ENCODE data around the gene RHOT1.
A peak's percentile ranks its signal among the peaks of the same experiment; 100 is the strongest.
"Not testable (repeated sequence)": the region's sequence is repeated elsewhere in the genome, so short reads cannot be mapped to it uniquely, and the experiment has no call there.

RHOT1 gene

GRCh38 chr17:32160526-32160925, 18.2 kb downstream of the RHOT1 start:
- DNase-seq, result no peak

- DNase-seq, result no peak
These were observed 18.7 kb downstream of the RHOT1 start for GRCh38 chr17:32161029-32161428.

GRCh38 chr17:32161506-32162365, 19.4 kb downstream of the RHOT1 start:
- DNase-seq, result no peak

GRCh38 chr17:32174889-32175288, 32.6 kb downstream of the RHOT1 start:
- no peak for DNase-seq

GRCh38 chr17:32178679-32179078, 36.4 kb downstream of the RHOT1 start:
- DNase-seq, result not testable (repeated sequence)

GRCh38 chr17:32179103-32179502, 36.8 kb downstream of the RHOT1 start:
- not testable (repeated sequence) for DNase-seq

- DNase-seq, result not testable (repeated sequence)
These were observed 37.2 kb downstream of the RHOT1 start for GRCh38 chr17:32179526-32179925.

- not testable (repeated sequence) for DNase-seq
These were observed 38.0 kb downstream of the RHOT1 start for GRCh38 chr17:32180262-32180661.

GRCh38 chr17:32185875-32186274, 43.6 kb downstream of the RHOT1 start:
- no peak for DNase-seq

GRCh38 chr17:32187271-32187670, 45.0 kb downstream of the RHOT1 start:
- DNase-seq, result no peak

- no peak for DNase-seq
These were observed 47.0 kb downstream of the RHOT1 start for GRCh38 chr17:32189343-32189742.

GRCh38 chr17:32191306-32191705, 49.0 kb downstream of the RHOT1 start:
- no peak for DNase-seq

- DNase-seq, result no peak
These were observed 50.1 kb downstream of the RHOT1 start for GRCh38 chr17:32192379-32192778.

GRCh38 chr17:32197987-32198386, 55.7 kb downstream of the RHOT1 start:
- DNase-seq, result no peak

- no peak for DNase-seq
These were observed 64.6 kb downstream of the RHOT1 start for GRCh38 chr17:32206861-32207260.

GRCh38 chr17:32208436-32208835, 66.1 kb downstream of the RHOT1 start:
- DNase-seq, result no peak

- no peak for DNase-seq
These were observed 67.3 kb downstream of the RHOT1 start for GRCh38 chr17:32209608-32210007.

- DNase-seq, result no peak
These were observed 69.4 kb downstream of the RHOT1 start for GRCh38 chr17:32211671-32212070.

- DNase-seq, result no peak
These were observed 73.4 kb downstream of the RHOT1 start for GRCh38 chr17:32215696-32216095.

- DNase-seq, result no peak
These were observed 80.3 kb downstream of the RHOT1 start for GRCh38 chr17:32222621-32223020.

GRCh38 chr17:32223703-32224102, 81.4 kb downstream of the RHOT1 start:
- no peak for DNase-seq

GRCh38 chr17:32226886-32227285, 84.6 kb downstream of the RHOT1 start:
- DNase-seq, result no peak

GRCh38 chr17:32227910-32228309, 85.6 kb downstream of the RHOT1 start:
- no peak for DNase-seq

- DNase-seq, result no peak
These were observed 93.3 kb downstream of the RHOT1 start for GRCh38 chr17:32235588-32235987.

- DNase-seq, result peak; percentile 35
These were observed 97.2 kb downstream of the RHOT1 start for GRCh38 chr17:32239456-32239855.
